ENCODE results near the gene TMEM242. TPM values are rescaled to one million over a fixed set of nuclear protein-coding genes. Genes with fewer than 3 reads are reported as not detected.

Gene TMEM242
- total and polyA plus RNA-seq, 7 donors: 1.8 to 10.0 (median 6.9) TPM

DNA sequence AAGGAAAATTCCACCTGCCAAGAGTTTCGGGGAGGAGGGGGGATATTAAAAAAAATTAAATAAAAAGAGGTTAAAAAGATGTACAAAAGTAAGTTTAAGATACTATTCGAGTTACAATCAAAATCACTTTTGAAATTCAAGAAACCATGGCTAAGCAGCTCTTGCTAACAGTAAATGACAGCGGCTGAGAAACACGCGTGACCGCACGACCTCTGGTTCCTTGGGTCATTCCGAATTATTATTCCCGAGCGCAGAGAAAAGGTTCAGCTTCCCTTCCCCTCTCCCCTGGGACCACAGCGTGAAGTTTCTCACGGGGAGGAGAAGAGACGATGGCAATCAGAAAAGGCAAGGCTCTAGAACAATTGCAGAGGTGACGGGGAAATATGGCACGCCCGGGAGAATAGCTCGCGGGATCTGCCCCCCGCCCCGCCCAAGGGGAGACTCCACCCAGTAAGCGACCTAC lies 496 bp downstream of the TMEM242 start:
- TF ChIP-seq CTCF (IDR thresholded peaks at IDR 0.05) (no peak), POLR2A (IDR thresholded peaks at IDR 0.05) (no peak), EP300 (IDR thresholded peaks at IDR 0.05) (no peak), POLR2AphosphoS5 (IDR thresholded peaks at IDR 0.05) (no peak)
- 1 to 3% methylated on average over 21 of the region's 21 CpGs for WGBS, 2 donors
- Histone ChIP-seq H3K27ac (peak overlapping the region; percentile 93 to 96 (median 96)), H3K4me1 (peaks cover 0 to 18% (median 14%) of the 10 kb centered on the region in 4 donors), H3K27me3 (no peaks in the 10 kb centered on the region), H3K9me3 (no peaks in the 10 kb centered on the region), H3K4me3 (peak overlapping the region; percentile 69 to 79 (median 75)), H3K36me3 (peaks cover 0 to 11% (median 2%) of the 10 kb centered on the region in 4 donors)
- intact Hi-C loops (cut with DNase I): loop anchor here (10.0 kb wide), 1 partner anchor 442 kb away; no protein-coding TSS in a partner anchor
- peak; percentile 90 for DNase-seq

DNA sequence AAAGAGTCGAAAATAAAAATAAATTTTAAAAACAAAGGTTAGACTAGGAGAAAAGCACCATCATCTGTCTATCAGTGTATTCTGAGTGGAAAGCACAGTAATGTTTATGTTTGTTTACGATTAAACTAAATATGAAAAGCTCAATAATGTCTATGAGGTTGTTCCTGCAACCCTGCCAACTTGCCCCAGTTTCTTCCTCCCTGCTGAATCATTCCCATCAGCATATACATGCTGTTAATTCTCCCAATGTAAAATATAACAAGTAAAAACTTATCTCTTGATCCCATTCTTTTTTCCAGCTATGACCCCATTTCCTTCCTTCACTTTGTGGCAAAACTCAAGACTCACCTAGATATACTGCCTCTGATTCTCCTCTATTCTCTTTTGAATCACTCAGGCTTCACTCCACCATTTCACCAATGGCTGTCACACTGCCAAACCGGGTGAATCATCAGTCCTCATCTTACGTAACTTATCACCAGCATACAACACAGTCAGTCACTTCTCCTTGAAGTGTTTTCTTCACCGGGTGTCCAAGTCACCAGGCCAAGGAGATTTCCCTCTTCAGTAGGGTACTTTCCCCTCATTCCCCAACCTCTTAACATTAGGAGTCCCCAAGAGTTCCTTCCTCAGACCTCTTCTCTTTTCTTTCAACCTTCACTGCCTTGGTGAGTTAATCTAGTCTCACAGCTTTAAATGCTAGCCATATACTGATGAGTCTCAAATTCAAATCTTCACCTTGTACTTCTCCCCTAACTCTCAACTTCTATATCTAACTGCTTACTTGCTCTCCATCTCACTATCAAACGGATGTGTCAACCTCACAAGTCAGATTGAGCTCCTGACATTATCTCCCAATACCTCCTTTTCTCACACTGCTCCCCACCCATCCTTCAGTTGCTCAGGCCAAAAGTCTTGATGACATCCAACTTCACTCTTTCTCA lies 6.2 kb downstream of the TMEM242 start:
- Histone ChIP-seq H3K4me1 (peaks cover 0 to 19% (median 17%) of the 10 kb centered on the region in 4 donors), H3K36me3 (peaks cover 0 to 34% (median 16%) of the 10 kb centered on the region in 4 donors), H3K27me3 (no peaks in the 10 kb centered on the region), H3K27ac (peak overlapping the region; percentile 51 to 59 (median 58)), H3K9me3 (no peaks in the 10 kb centered on the region), H3K4me3 (no peak overlapping the region)
- WGBS, 2 donors: 51 to 55% methylated on average over 6 of the region's 6 CpGs
- peak; percentile 90 for DNase-seq
- intact Hi-C loops (cut with DNase I): loop anchor here (2.0 to 10.0 kb wide), 2 partner anchors 350 to 628 kb away; no protein-coding TSS in a partner anchor
- TF ChIP-seq EP300 (IDR thresholded peaks at IDR 0.05): no peak
- TF ChIP-seq POLR2AphosphoS5 (IDR thresholded peaks at IDR 0.05): peak in 3 of 4 donors; percentile 35 to 58 (median 43)

GRCh38 chr6:157314705-157315321 lies 8.5 kb downstream of the TMEM242 start:
- no peaks in the 10 kb centered on the region for H3K27me3 ChIP-seq
- no peak overlapping the region for H3K27ac ChIP-seq
- no peaks in the 10 kb centered on the region for H3K9me3 ChIP-seq
- DNase-seq: no peak
- H3K4me3 ChIP-seq: no peak overlapping the region
- WGBS, 2 donors: 21 to 25% methylated on average over 7 of the region's 7 CpGs
- H3K36me3 ChIP-seq: peaks cover 0 to 34% (median 17%) of the 10 kb centered on the region in 4 donors
- peak; percentile 44 to 75 (median 57) for TF ChIP-seq CTCF (IDR thresholded peaks at IDR 0.05)
- TF ChIP-seq POLR2AphosphoS5 (IDR thresholded peaks at IDR 0.05): no peak
- H3K4me1 ChIP-seq: peaks cover 0 to 16% (median 10%) of the 10 kb centered on the region in 4 donors
- intact Hi-C loops (cut with DNase I): loop anchor here (10.0 kb wide), 1 partner anchor 630 kb away; no protein-coding TSS in a partner anchor

- no peaks in the 10 kb centered on the region for H3K27me3 ChIP-seq
- H3K27ac ChIP-seq: no peak overlapping the region
- no peak overlapping the region for H3K4me3 ChIP-seq
- TF ChIP-seq POLR2A (IDR thresholded peaks at IDR 0.05): no peak
- no peak for TF ChIP-seq POLR2AphosphoS5 (IDR thresholded peaks at IDR 0.05)
- no peak for TF ChIP-seq CTCF (IDR thresholded peaks at IDR 0.05)
- TF ChIP-seq EP300 (IDR thresholded peaks at IDR 0.05): no peak
- H3K36me3 ChIP-seq: peaks cover 0 to 33% (median 17%) of the 10 kb centered on the region in 4 donors
- no peaks in the 10 kb centered on the region for H3K9me3 ChIP-seq
- no peak for DNase-seq
- H3K4me1 ChIP-seq: peaks cover 0 to 16% (median 10%) of the 10 kb centered on the region in 4 donors
- 89 to 90% methylated on average over 29 of the region's 29 CpGs for WGBS, 2 donors
- intact Hi-C loops (cut with DNase I): loop anchor here (10.0 kb wide), 1 partner anchor 631 kb away; no protein-coding TSS in a partner anchor
Observed at GRCh38 chr6:157313531-157314467, 9.5 kb downstream of the TMEM242 start.
